Gastroesophageal sphincter (tissue), 3 donors: ENCODE results near the gene PCK1.

Source experiments
- EP300 ChIP-seq: sonication (generic); formaldehyde crosslinking; IDR thresholded peaks from one replicate; pipeline ENCODE4 v1.6.1; 2017; ENCODE audit warnings: antibody characterized with exemption, mild to moderate bottlenecking
- TF ChIP-seq, protein P1 (sequence below), 4 experiments: fragments of 200-600 bp in 2 of 4; fragments of 450-650 bp in 2 of 4; sonication (generic) in 1 of 4; IDR thresholded peaks; one replicate each; pipeline ENCODE4 v1.5.1; 2017 to 2019; ENCODE audit warnings: antibody characterized with exemption in 4 of 4, mild to moderate bottlenecking in 2 of 4, moderate library complexity in 2 of 4

DNA sequence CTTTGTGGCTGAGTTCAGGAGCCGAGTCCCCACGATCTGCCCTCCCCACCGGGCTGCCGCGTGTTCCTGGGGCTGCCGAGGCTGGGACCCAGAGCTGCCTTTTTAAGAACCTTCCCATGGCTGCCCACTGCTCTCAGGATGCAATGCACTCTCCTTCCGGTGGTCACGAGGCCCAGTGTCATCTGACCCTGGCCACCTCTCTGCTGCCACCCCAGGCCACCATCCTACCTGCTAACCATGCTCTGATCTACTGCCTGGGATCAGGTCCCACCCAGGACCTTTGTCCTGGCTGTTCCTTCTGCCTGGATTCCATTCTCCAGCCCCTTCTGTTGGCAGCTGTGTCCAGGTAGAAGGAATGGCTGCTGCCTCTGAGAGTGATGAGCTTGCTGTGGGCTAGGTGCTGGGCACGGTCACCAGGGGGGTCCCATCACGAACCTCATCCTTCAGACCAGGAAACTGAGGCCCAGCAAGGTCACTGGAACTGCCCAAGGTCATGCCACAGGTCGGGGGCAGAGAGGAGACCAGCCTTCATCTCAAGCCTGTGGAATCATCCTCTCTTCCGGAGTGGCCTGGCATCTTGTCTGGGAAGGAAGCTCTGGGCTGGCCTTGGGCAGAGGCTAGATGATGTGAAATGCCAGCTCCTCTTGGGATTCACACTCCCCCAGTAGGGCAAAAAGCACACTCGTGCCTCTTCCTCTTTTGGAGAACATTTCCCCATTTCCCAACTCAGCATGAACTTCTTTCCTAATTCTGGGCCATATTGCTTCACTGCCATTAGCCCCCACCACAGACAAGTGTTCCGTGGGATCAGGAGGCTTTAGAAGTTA, 20.5 kb downstream of the PCK1 start:
- TF ChIP-seq, protein P1, sequence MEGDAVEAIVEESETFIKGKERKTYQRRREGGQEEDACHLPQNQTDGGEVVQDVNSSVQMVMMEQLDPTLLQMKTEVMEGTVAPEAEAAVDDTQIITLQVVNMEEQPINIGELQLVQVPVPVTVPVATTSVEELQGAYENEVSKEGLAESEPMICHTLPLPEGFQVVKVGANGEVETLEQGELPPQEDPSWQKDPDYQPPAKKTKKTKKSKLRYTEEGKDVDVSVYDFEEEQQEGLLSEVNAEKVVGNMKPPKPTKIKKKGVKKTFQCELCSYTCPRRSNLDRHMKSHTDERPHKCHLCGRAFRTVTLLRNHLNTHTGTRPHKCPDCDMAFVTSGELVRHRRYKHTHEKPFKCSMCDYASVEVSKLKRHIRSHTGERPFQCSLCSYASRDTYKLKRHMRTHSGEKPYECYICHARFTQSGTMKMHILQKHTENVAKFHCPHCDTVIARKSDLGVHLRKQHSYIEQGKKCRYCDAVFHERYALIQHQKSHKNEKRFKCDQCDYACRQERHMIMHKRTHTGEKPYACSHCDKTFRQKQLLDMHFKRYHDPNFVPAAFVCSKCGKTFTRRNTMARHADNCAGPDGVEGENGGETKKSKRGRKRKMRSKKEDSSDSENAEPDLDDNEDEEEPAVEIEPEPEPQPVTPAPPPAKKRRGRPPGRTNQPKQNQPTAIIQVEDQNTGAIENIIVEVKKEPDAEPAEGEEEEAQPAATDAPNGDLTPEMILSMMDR (IDR thresholded peaks at IDR 0.05), result no peak
- no peak for TF ChIP-seq EP300
